GM12864 (cell line): ENCODE measurements around the gene SLC10A1.

Source experiments
- DNase-seq: peaks from one replicate; pipeline ENCODE4 v3.0.0-alpha.2; 2011; ENCODE audit warnings: low read depth
- H3K4me3 ChIP-seq: 2 replicates; pipeline ENCODE4 v1.5.1; 2011; ENCODE audit warnings: mild to moderate bottlenecking, low read depth, low read length, control low read depth
- TF ChIP-seq, protein P1 (sequence below): IDR thresholded peaks from 2 replicates; pipeline ENCODE4 v1.5.1; 2011; ENCODE audit warnings: low read depth, mild to moderate bottlenecking, moderate library complexity, low read length, control low read depth, inconsistent platforms; ENCODE audit errors: missing control alignments

The SLC10A1 gene

GRCh38 chr14:69839661-69840060, 42.6 kb upstream of the SLC10A1 start:
- no peak overlapping the region for H3K4me3 ChIP-seq
- TF ChIP-seq, protein P1, sequence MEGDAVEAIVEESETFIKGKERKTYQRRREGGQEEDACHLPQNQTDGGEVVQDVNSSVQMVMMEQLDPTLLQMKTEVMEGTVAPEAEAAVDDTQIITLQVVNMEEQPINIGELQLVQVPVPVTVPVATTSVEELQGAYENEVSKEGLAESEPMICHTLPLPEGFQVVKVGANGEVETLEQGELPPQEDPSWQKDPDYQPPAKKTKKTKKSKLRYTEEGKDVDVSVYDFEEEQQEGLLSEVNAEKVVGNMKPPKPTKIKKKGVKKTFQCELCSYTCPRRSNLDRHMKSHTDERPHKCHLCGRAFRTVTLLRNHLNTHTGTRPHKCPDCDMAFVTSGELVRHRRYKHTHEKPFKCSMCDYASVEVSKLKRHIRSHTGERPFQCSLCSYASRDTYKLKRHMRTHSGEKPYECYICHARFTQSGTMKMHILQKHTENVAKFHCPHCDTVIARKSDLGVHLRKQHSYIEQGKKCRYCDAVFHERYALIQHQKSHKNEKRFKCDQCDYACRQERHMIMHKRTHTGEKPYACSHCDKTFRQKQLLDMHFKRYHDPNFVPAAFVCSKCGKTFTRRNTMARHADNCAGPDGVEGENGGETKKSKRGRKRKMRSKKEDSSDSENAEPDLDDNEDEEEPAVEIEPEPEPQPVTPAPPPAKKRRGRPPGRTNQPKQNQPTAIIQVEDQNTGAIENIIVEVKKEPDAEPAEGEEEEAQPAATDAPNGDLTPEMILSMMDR, result no peak
- DNase-seq, result no peak

DNA sequence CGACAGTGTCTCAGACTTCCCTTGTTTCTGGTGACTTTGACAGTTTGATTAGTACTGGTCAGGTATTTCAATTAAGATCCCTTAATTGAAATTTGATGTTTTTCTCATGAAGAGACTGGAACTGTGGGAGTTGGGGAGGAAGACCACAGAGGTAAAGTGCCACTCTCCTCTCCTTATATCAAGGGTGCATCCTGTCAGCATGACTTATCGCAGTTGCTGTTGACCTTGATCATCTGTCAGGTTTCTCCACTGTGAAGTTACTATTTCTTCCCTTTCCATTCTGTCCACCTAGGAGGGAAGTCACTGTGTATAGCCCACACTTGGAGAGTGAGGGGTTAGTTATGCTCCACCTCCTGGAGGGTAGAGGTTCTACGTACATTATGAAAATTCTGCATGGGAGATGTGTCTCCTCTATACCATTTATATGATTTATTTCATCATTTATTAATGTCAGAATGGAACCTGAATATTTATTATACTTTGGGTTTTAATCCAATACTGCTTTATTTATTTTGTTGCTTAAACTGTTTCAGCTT, 41.9 kb upstream of the SLC10A1 start:
- H3K4me3 ChIP-seq, result no peak overlapping the region
- TF ChIP-seq, protein P1, result no peak
- no peak for DNase-seq

GRCh38 chr14:69828879-69829278, 31.8 kb upstream of the SLC10A1 start:
- no peak overlapping the region for H3K4me3 ChIP-seq
- no peak for DNase-seq
- TF ChIP-seq, protein P1, result no peak

DNA sequence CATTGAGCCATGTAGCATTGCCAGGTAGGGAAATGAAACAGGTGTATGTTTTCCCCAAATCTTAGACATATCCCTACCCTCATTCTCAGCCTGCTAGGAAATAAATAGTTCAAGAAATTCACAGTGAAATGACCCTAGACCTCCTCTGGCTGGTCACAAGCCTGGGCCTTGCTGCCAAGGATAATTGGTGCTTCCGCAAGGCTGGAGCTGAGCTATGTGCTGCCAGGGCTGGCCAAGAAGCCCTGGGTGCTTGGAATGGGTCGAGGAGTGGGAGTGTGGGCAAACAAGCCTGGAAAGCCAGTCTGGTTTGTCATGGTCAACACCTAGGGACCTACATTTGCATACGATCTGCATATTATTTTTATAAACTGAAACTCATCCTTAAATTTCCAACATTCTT, 31.3 kb upstream of the SLC10A1 start:
- TF ChIP-seq, protein P1, result no peak
- H3K4me3 ChIP-seq, result no peak overlapping the region
- DNase-seq, result no peak

GRCh38 chr14:69827560-69827959, 30.5 kb upstream of the SLC10A1 start:
- no peak for DNase-seq
- TF ChIP-seq, protein P1, result no peak

DNA sequence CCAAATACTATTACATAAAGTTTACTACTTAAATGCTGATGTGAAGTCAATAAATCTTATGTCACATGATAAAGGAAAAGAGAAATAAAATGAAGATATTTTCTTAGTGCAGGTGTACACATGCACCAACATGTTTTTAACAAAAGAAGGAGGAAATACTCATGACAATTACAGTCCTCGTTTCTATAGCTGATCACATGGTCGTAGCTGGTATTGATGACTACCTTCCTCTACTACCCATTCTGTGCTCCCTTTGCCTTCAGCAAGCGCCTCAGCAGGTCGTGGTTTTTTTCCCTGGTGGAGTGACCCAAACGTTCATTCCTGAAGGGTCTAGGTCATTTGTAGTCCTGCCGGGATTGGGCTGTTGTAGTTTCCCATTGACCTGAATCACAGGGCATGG, 25.4 kb upstream of the SLC10A1 start:
- H3K4me3 ChIP-seq, result no peak overlapping the region
- no peak for DNase-seq
- TF ChIP-seq, protein P1, result no peak

More at GRCh38 chr14:69827560-69827959, 30.5 kb upstream of the SLC10A1 start:
- no peak overlapping the region for H3K4me3 ChIP-seq

GRCh38 chr14:69820991-69821390, 23.9 kb upstream of the SLC10A1 start:
- no peak overlapping the region for H3K4me3 ChIP-seq
- no peak for DNase-seq
- TF ChIP-seq, protein P1, result no peak
